HG02884 (cell line): ENCODE data around the gene CST1.
"Not testable (repeated sequence)": the region's sequence is repeated elsewhere in the genome, so short reads cannot be mapped to it uniquely, and the experiment has no call there.

ENCODE experiments used
- ATAC-seq: cut with Tn5 transposase; IDR thresholded peaks from one replicate; pipeline ENCODE4 v1.9.1; 2021; ENCODE audit warnings: mild to moderate bottlenecking, moderate library complexity; ENCODE audit not compliant: unreplicated experiment

Gene CST1

DNA sequence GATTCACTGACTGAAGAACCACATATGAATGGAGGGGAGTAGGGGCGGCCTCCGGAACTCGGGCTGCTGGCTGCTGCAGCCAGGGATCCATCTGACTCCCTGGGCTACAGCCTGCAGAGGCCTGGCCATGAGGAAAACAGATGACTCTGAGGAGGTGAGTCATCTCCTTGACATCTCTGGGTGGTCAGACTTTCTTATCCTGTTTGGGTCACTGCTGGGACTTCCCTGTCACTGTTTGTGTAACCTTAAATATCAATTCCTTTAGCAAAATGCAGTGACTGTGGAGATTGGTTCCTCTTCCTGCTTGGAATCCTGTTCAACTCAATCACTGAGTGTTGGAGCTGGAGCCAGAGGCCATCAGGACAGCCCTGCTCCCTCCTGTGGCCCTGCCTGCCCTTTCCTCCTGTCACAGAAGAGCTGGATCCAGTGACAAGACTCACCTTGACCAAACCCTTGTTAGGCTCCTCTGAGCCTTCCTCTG lies 4.4 kb upstream of the CST1 start:
- ATAC-seq, result not testable (repeated sequence)

DNA sequence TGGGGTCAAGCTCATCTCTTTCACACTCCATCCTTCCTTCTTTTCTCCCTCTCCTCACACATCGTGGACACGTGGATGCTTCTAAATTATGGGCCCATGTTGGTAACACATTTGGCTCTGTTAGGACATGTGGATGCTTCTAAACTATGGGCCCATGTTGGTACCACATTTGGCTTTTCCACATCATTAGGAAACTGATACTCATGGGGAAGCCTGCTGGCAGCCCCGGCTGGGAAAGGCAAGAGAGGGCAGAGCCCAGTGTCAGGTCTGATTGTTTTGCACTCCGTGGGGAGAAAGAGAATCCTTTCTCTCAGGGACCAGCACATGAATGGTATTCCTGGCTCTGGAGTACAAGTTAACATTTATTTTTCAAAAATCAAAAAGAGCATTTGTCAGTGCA lies 4.0 kb upstream of the CST1 start:
- ATAC-seq, result no peak

DNA sequence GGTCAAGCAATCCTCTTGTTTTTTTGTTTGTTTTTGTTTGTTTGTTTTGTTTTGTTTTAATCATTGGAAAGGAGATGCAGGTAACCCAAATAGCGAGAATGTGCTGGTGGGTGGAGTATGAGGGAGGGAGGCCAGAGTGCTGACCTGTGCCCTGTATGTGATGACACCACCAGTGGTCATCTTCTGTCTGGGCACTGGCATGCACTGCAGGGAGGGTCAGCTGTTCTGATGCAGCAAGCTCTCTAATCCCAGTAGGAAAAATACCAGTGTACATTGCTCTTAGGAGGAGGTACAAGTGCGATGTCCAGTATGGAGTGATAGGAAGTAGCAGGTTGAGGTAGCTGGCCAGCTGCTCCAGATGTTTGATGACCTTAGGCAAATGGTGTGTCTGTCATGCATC lies 2.9 kb upstream of the CST1 start:
- no peak for ATAC-seq

DNA sequence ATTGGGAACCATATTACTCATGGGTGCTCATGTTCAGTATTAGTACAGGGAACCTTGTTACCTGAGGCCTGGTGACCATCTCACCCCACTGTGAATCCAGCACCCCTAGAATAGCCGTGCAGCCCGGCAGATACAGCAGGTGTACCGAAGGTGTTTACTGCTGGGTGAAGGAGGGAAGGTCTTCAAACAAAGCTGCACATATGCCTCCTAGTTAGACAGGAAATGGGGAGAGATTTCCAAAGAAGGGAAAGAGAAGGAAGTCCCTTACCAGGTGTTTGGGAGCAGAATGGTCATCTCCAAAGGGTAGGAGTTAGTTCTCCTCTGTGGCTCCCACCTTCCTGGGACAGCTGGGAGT lies 2.4 kb upstream of the CST1 start:
- ATAC-seq, result no peak

DNA sequence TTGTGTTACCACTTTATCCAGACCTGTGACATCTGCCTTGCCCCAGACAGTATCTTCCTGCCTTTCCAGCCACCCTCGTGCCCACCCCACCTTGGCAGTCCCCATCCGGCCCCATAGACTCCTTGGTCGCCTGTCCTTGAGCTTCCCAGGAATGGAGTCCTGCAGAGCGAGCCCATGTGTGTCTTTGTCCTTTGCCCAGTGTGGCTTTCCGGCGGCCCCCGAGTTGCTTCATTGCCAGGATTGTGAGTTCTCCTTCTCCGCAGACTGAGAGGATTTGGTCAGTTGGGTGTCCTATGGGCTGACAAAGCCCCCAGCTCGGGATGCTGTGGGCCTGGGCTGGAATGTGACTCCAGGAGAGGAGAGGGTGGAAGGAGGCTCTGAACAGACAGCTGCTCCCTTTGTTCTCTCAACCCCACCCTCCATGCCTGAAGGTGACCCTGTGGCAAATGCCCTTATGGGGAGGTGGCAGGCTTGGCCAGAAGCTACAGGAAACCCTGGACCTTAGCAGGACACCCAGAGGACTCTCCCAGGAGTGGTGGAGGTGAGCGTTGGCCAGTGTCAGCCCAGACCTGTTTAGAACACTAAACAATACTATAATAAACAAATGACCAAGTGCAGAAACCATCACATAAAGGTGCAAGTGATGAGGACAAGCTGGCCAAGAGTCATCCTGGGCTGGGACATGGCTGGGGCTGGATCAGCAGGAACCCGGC lies 1.9 kb upstream of the CST1 start:
- no peak for ATAC-seq

DNA sequence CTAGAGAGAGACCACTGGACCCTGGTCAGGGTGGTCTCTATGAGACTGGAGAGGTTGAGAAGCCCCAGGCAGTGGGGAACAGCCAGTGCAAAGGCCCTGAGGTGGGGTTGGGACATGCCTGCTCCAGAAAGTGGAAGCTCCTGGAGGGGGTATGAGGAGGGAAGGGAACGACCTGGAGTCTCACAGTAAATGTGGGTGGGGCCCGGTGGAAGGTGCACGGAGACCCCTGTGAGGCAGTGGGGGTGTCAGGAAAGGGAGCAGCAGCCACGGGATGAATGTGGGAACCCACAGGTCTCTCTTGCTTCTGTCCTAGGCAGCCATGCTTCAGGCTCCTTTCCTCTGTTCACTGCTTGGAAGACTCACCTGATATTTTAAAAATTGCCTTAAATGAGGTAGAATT lies 1.3 kb upstream of the CST1 start:
- ATAC-seq, result no peak

DNA sequence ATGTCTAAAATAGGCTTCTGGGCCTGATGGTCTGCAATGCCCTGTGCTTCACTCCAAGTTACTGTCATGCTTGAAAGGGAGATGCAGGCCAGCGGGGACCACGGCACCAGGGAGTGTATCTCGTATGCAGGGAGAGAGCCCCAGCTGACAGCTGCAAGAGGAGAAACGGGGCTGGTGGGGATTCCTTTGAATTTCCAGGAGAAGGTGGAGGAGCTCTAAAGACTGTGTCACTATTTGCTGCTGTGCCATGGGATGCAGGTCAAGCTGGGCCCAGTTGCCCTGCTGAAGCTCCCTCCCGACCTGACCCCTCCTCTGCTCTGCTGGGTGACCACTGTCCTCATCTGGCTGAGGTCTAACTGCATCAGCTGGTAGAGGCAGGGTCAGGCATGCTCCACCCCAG lies 989 bp downstream of the CST1 start:
- no peak for ATAC-seq

DNA sequence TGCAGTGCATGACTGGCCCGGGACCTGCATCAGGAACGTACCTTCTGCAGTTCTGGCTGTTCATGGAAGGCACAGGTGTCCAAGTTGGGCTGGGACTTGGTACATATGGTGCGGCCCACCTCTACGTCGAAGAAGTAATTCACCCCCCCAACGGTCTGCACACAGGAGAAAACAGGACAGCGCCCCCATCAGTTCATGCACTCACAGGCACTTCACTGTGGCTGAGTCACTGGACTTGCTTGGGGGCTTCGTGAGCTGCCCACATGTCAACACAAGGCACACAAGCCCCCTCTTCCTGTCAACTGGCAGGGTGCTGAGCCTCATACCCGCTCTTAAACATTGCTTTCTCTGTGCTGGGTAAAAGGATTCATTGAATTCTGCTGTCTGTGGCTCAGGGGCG lies 1.8 kb downstream of the CST1 start:
- ATAC-seq, result not testable (repeated sequence)

DNA sequence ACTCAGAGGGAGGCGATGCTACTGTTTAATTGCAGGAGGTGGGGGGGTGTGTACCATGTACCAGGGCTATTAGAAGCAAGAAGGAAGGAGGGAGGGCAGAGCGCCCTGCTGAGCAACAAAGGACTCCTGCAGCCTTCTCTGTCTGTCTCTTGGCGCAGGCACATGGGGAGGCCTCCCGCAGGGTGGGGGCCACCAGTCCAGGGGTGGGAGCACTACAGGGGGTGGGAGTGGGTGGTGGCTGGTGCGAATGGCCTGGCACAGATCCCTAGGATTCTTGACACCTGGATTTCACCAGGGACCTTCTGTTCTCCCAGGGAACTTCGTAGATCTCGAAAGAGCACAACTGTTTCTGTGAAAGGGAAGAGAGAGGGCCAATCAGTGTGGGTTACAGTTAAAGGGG lies 3.2 kb downstream of the CST1 start:
- not testable (repeated sequence) for ATAC-seq

DNA sequence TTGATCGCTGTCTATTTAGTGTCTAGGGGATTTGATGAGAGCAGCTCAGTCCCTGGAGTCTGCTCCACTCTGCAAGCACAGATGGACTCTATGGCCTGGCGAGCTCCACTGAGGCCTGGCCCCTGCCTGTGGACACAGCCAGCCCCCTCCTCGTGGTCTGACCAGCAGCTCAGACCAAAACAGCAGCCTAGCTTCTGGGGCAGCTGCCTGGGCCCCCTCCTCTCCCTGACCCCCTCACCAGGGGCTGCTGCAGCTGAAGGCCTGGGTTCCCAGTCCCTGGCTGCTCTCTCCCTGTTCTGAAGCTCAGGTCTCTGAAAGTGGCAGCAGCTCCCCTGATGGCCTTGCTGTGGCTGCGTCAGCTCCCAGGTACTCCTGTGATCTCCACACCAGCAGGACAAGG lies 3.6 kb downstream of the CST1 start:
- ATAC-seq, result not testable (repeated sequence)

DNA sequence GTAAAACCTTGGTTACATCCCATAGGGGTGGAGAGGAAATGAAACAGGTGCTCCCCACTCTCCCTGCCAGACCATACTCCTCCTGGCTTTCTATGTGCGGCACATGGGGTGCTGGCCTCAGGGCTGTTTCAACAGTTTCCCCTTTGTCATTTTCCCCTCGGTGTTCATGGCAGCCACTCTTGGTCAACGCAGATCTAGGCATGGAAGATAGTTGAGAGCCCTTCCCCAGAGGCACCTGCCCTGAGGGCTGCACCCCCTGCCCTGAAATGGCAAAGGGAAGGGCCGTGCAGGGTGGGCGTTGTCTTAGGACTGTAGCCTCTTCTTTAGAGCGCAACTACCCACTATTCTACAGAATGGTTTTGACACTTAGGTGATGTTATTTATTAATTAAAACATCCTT lies 4.4 kb downstream of the CST1 start:
- no peak for ATAC-seq

DNA sequence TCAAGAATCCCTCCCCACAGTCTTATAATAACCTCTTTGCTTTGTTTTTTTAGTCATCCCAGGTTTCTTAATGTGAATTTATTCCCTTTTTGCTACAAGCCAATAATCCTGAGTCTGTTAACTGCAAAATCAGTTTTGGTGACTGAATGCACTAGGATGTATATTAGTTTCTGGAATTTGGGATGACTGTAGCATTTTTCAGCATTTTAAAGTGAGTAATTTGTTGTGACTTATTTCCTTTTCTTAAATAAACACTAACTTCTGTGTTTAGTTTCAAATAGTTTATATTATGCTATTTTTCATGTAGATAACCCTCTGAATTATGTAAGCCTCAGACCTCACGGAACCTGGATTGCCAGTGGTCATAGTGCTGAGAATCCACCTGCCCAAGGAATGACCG lies 5.5 kb downstream of the CST1 start:
- ATAC-seq, result no peak

DNA sequence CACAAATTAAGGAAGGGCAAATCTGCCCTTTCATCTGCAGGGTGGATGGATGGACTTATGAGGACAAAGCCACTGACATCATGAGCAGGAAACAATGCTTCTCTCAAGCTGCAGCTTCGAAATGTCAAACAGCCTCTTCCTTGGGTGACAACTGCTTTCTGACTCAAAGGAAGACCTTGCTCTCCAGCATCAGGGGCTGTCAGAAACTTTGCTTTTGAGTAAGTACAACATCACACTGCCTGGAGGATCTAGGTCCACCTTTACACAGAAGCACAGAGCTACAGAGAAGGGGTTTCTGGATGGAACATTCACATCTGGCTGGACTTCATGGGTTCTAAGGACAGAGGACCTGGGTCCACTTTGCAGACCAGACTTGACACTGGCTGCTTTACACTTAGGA lies 5.9 kb downstream of the CST1 start:
- no peak for ATAC-seq

DNA sequence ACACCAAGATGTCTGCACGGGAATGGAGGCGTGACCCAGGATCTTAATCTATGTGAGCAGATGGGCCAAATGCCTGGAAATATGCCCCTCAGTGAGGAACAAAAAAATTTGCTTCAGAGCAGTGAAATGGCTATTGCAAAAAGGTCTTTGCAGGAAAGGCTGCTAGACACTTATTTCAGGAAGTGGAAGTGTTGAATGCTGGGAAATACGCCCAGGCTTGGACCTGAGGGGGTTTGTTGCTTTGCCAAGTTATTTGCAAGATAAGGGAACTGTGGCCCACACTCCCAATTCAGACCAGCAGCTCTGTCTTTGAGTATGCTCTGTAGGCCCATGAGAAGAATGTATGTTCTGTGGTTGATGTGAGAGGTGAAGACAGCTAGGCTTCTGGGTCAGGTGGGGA lies 15.3 kb downstream of the CST1 start:
- not testable (repeated sequence) for ATAC-seq

DNA sequence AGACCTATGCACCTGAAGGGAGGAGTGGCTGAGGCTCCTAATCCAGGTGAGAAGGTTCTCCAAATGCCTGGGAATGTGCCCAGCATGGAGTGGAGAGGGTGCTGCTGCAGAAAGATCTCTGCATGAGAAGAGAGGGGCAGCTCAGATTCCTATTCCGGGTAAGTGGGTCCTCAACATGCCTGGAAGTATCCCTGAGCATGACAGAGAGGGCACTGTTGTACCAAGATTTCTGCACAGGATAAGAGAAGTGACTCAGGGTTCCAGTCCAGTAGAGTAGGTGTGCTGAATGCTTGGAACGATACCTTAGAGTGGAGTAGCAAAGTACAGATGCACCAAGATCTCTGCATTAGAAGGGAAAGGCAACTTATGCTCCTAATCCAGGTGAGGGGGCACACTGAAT lies 15.8 kb downstream of the CST1 start:
- ATAC-seq, result not testable (repeated sequence)

DNA sequence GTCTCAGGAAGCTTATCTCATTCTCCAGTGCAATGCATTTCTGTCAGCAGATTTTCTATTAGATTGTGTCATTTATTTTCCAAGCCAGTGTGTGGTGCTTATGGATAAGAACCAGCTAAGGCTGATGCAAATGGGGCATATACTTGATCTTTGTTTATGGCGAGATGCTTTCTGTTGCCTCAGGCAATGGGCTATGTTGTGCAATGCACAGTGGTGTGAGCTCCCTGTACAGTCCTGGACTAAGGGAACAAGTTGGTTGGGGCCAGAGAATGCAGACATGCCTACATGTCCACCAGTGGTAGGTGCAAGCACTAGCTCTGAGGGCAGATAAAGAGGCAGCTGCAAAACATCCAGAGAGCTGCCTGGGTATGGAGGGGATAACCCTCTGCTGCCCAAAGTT lies 16.3 kb downstream of the CST1 start:
- ATAC-seq, result not testable (repeated sequence)

DNA sequence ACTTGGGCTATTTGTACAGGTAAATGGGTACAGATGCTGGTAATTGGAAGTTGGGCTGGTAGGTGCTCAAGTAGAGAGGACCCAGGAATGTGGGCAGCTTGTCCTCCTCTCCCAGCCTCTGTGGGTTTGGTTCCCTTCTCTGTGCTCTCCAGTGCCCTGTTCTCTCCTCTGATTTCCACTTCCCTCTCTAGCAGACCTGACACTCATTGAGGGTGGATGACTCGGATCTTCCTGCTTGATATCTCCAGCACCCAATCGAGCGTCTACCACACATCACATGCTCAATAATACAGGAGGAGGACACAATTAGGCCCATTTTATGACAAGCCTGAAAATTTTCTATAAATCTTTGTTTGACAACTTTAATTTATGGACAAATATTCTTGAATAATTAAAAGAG lies 23.7 kb downstream of the CST1 start:
- no peak for ATAC-seq

DNA sequence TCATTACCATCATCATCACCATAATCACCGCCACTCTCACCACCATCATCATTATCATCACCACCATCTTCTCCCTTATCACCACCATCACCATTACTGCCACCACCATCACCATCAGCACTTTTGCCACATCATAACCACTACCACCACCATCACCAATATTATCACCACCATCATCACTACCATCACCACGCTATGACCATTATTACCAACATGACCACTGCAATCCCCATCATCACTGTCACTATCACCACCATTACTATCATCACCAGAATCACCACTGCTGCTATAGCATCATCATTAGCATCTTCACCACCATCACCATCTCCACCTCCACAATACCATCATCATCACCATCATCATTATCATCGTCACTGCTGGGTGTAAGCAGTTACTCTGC lies 25.6 kb downstream of the CST1 start:
- no peak for ATAC-seq

DNA sequence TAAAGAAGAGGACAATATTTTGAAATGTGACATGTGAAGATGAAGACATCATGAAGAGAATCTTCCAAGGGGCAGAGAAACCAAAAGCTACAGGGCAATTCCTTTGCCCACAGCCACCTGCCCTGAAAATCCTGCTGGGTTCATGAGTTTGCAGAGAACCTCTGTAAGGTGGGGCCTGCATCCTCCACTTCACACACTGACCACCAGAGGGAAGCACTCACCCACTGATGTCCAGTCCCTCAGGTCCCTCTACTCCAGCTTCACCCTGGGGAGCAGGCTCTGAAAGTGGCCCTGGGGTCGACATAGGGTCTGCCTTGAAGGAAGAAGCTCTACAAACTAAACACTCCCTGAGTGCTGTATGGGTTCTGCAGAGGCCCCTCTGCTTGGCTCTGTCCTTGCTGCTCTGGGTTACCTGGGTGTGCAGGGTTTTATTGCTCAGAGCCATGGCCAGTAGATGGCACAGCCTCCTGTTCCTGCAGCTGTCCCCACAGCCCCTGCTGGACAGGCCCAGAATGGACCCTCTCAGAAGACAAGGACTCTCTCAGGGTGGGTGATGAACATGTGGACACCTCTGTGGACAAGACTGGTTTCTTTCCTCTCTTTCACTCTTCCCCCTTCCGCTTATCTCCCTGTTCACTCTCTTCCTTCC lies 27.0 kb downstream of the CST1 start:
- peak; percentile 91 for ATAC-seq

DNA sequence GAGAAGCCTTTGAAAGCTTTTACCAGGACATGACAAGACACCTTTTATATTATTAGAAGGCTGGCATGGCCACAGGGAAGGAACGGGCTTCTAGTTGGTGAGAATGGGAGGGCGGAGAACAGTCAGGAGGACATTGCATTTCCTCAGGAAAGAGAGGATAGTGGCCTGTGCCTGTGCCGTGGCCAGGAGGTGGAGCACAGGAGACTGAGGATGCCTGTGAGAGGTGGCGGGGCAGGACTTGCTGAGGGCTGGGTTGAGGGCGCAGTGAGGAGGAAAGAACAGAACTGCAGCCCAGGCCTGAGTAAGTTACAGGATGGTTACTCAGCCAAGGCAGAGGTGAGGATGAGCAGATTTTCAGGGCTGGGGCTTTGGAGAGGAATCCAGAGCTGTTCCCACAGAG lies 27.9 kb downstream of the CST1 start:
- ATAC-seq, result not testable (repeated sequence)

DNA sequence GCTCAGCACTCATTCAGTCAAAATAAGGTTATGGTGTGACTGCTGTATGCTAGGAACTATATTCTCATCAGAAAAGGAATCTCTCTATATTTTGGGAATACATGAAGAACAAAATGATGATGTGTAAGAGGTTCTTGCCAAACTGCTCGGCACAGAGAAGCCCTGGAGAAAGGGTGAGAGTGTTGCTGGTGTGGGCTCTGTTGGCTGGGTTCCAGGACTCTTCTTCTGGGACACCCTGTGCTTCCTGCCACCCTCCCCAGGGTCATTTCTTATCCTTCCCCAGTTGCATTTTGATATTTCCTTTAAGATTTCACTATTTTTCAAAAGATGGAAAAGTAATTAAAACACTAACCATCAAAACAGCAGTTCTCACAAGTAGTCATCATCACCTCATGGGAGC lies 28.8 kb downstream of the CST1 start:
- no peak for ATAC-seq

DNA sequence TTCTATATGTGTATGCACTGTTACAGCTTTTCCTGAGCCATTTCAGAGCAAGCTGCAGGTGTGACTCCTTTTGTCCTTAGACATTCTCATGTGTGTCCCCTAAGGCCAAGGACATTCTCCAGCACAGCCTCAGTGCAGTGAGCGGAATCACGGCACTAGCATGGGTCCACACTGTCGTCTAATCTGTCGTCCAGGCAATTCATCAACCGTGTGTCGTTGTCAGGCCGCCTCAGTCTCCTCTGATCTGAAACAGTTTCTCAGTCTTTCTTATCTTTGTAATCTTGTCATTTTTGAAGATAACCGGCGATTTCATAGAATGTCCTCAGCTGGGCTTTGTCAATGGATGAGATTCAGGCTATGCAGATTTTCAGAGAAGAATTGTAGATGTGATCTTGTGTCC lies 31.4 kb downstream of the CST1 start:
- not testable (repeated sequence) for ATAC-seq

DNA sequence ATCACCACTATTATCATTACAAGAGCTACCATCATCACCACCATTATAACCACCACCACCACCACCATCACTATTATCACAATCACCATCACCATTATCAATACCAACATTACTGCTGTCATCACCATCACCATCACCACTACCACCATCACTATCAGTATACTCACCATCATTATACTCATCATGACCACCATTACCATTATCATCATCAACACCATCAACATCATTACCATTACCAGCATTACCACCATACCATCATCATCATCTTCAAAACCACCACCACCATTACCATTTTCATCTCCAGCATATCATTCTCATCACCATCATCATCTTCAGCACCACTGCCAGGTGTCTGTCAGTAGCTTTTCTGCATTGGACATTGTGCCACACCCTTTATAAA lies 39.0 kb downstream of the CST1 start:
- not testable (repeated sequence) for ATAC-seq
